ENCODE data around the gene YY1. TPM values are rescaled to one million over a fixed set of nuclear protein-coding genes. Genes with fewer than 3 reads are reported as not detected.

The YY1 gene
- total and polyA plus RNA-seq, 9 of the 15 experiments (the other 6 are each of a cell fraction or from before 2014, with no cell fraction given), result 20.8 to 74.2 (median 46.7) TPM

DNA sequence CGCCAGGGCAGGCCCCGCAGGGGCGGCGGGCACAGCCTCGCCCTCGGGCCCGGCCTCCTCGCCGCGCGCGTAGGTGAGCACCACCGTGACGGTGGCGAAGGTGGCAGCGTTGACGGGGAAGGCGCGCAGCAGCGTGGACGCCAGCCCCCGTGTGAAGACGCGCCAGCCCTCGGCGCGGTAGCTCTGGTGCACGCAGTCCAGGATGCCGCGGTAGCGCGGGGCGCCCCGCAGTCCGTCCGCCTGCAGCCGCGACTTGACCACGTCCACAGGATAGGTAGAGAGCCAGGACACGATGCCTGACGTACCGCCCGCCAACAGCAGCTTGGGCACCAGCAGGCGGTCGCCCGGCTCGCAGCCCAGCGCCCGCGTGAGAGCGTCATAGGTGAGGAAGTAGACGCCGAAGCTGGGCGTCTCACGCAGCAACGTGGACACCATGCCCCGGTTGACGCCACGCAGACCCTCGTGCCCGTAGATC lies 53.4 kb downstream of the YY1 start:
- no peak for FAIRE-seq
- no peaks in the 10 kb centered on the region for H3K9me1 ChIP-seq (ENCODE audit: control insufficient read depth, insufficient read depth, low read length)
- intact Hi-C loops (cut with micrococcal nuclease) (no loop called here), in situ Hi-C loops (cut with MboI) (no loop called here)
- no peaks in the 10 kb centered on the region for H3K36me3 ChIP-seq (ENCODE audit: control insufficient read depth, insufficient read depth, low read length)
- DNase-seq (ENCODE audit: extremely low read depth in 1 of 4, low spot score in 3 of 4), result no peak
- no peaks in the 10 kb centered on the region for H4K20me1 ChIP-seq (replicated peaks; ENCODE audit: control insufficient read depth, insufficient read depth, low read length)
- H3K27ac ChIP-seq (ENCODE audit: extremely low read depth, low read depth, low read length), result no peak overlapping the region
- H3K27me3 ChIP-seq (ENCODE audit: control insufficient read depth in 2 of 2, insufficient read depth in 2 of 2, low read length in 2 of 2), result no peaks in the 10 kb centered on the region
- H3K79me2 ChIP-seq (ENCODE audit: control insufficient read depth, insufficient read depth, low read length), result no peaks in the 10 kb centered on the region
- ATAC-seq, result no peak
- no peak overlapping the region for H3K4me2 ChIP-seq (ENCODE audit: insufficient read depth, low read length)
- CTCF ChIA-PET (ENCODE audit: low intra/inter-chr PET ratio), result no interaction called here
- no TSS peak for BruUV-seq (replicated peaks)
- no peak overlapping the region for H3K9ac ChIP-seq (ENCODE audit: insufficient read depth in 1 of 2, low read depth in 2 of 2, low read length in 2 of 2)
- TF ChIP-seq ZBTB33 (CRISPR knock-in tag; IDR thresholded peaks at IDR 0.05) (peak; percentile 85), ZNF449 (CRISPR knock-in tag; IDR thresholded peaks at IDR 0.05) (no peak), ARNT (IDR thresholded peaks at IDR 0.05) (no peak), GABPB2 (CRISPR knock-in tag; conservative IDR thresholded peaks at IDR 0.05) (no peak), RB1 (IDR thresholded peaks at IDR 0.05; ENCODE audit: low read depth) (no peak), ZNF696 (CRISPR knock-in tag; conservative IDR thresholded peaks at IDR 0.05) (no peak), POU5F1 (IDR thresholded peaks at IDR 0.05; ENCODE audit: borderline replicate concordance, low read depth, low read length, partially characterized antibody) (no peak)
- no peak overlapping the region for H2AFZ ChIP-seq (ENCODE audit: low read depth, low read length)
- POLR2A ChIA-PET, result no interaction called here
- H3K4me3 ChIP-seq, result no peak overlapping the region
- WGBS (ENCODE audit: insufficient coverage, low coverage, missing lambda C conversion rate), result 96% methylated on average over 24 of the region's 61 CpGs
- peaks cover 6 to 28% of the 10 kb centered on the region in 2 experiments; a peak in 4 of 5 replicates for H3K4me1 ChIP-seq (replicated peaks in 1 of 2; ENCODE audit: control insufficient read depth in 2 of 2, insufficient read depth in 2 of 2, low read length in 2 of 2)
- H3K9me3 ChIP-seq (replicated peaks; ENCODE audit: control insufficient read depth, insufficient read depth, low read depth, low read length), result no peaks in the 10 kb centered on the region
